ENCODE data around the gene EN1. TPM values are rescaled to one million over a fixed set of nuclear protein-coding genes. Genes with fewer than 3 reads are reported as not detected.

Gene EN1
- total and polyA plus RNA-seq, 2 donors (not counting 1 experiment from before 2014, with no cell fraction given): not detected

- Histone ChIP-seq H3K27ac (ENCODE audit: insufficient read depth, low read length) (no peak overlapping the region), H2AFZ (ENCODE audit: low read length) (no peak overlapping the region), H3K27me3 (ENCODE audit: control insufficient read depth, insufficient read depth, low read length) (peaks cover 83% of the 10 kb centered on the region), H3K36me3 (ENCODE audit: control insufficient read depth, insufficient read depth, low read length) (no peaks in the 10 kb centered on the region), H3K4me1 (ENCODE audit: control insufficient read depth, extremely low read depth, insufficient read depth, low read length) (no peaks in the 10 kb centered on the region), H3K79me2 (ENCODE audit: control insufficient read depth, insufficient read depth, low read length) (no peaks in the 10 kb centered on the region), H3K9me3 (ENCODE audit: control insufficient read depth, insufficient read depth, low read depth, low read length) (no peaks in the 10 kb centered on the region), H3K9ac (ENCODE audit: insufficient read depth, low read length) (no peak overlapping the region), H3K4me3 (replicated peaks in 1 of 4; ENCODE audit: control extremely low read depth in 1 of 4, insufficient read depth in 1 of 4, low read depth in 3 of 4, low read length in 4 of 4) (no peak overlapping the region), H4K20me1 (ENCODE audit: control insufficient read depth, extremely low read depth, insufficient read depth, low read length) (no peaks in the 10 kb centered on the region), H3K4me2 (ENCODE audit: extremely low read depth, insufficient read depth, low read length) (no peak overlapping the region)
- TF ChIP-seq CTCF (conservative IDR thresholded peaks at IDR 0.05 in 1 of 2, IDR thresholded peaks at IDR 0.05 in 1 of 2; ENCODE audit: low read depth in 1 of 2, low read length in 2 of 2): no peak
- TF ChIP-seq EZH2 (IDR thresholded peaks at IDR 0.05; ENCODE audit: low read length, missing control alignments): peak; percentile 42
- DNase-seq (ENCODE audit: low read depth in 2 of 2): no peak
Observed at GRCh38 chr2:118848381-118849225, 1.2 kb upstream of the EN1 start.

GRCh38 chr2:118847762-118848172, 319 bp upstream of the EN1 start:
- Histone ChIP-seq H2AFZ (ENCODE audit: low read length) (no peak overlapping the region), H3K4me2 (ENCODE audit: extremely low read depth, insufficient read depth, low read length) (no peak overlapping the region), H3K4me3 (replicated peaks in 1 of 4; ENCODE audit: control extremely low read depth in 1 of 4, insufficient read depth in 1 of 4, low read depth in 3 of 4, low read length in 4 of 4) (no peak overlapping the region), H3K27me3 (ENCODE audit: control insufficient read depth, insufficient read depth, low read length) (peaks cover 82% of the 10 kb centered on the region), H3K9ac (ENCODE audit: insufficient read depth, low read length) (no peak overlapping the region), H3K36me3 (ENCODE audit: control insufficient read depth, insufficient read depth, low read length) (no peaks in the 10 kb centered on the region), H3K27ac (ENCODE audit: insufficient read depth, low read length) (no peak overlapping the region), H3K9me3 (ENCODE audit: control insufficient read depth, insufficient read depth, low read depth, low read length) (no peaks in the 10 kb centered on the region), H4K20me1 (ENCODE audit: control insufficient read depth, extremely low read depth, insufficient read depth, low read length) (no peaks in the 10 kb centered on the region), H3K4me1 (ENCODE audit: control insufficient read depth, extremely low read depth, insufficient read depth, low read length) (no peaks in the 10 kb centered on the region), H3K79me2 (ENCODE audit: control insufficient read depth, insufficient read depth, low read length) (no peaks in the 10 kb centered on the region)
- TF ChIP-seq EZH2 (IDR thresholded peaks at IDR 0.05; ENCODE audit: low read length, missing control alignments): no peak
- TF ChIP-seq CTCF (conservative IDR thresholded peaks at IDR 0.05 in 1 of 2, IDR thresholded peaks at IDR 0.05 in 1 of 2; ENCODE audit: low read depth in 1 of 2, low read length in 2 of 2): no peak
- DNase-seq (ENCODE audit: low read depth in 2 of 2): peak; percentile 31 to 88

- TF ChIP-seq CTCF (conservative IDR thresholded peaks at IDR 0.05 in 1 of 2, IDR thresholded peaks at IDR 0.05 in 1 of 2; ENCODE audit: low read depth in 1 of 2, low read length in 2 of 2) (no peak), EZH2 (IDR thresholded peaks at IDR 0.05; ENCODE audit: low read length, missing control alignments) (no peak)
- Histone ChIP-seq H3K27me3 (ENCODE audit: control insufficient read depth, insufficient read depth, low read length) (peaks cover 81% of the 10 kb centered on the region), H3K27ac (ENCODE audit: insufficient read depth, low read length) (no peak overlapping the region), H2AFZ (ENCODE audit: low read length) (no peak overlapping the region), H4K20me1 (ENCODE audit: control insufficient read depth, extremely low read depth, insufficient read depth, low read length) (no peaks in the 10 kb centered on the region), H3K9me3 (ENCODE audit: control insufficient read depth, insufficient read depth, low read depth, low read length) (no peaks in the 10 kb centered on the region), H3K4me2 (ENCODE audit: extremely low read depth, insufficient read depth, low read length) (no peak overlapping the region), H3K9ac (ENCODE audit: insufficient read depth, low read length) (no peak overlapping the region), H3K4me1 (ENCODE audit: control insufficient read depth, extremely low read depth, insufficient read depth, low read length) (no peaks in the 10 kb centered on the region), H3K79me2 (ENCODE audit: control insufficient read depth, insufficient read depth, low read length) (no peaks in the 10 kb centered on the region), H3K36me3 (ENCODE audit: control insufficient read depth, insufficient read depth, low read length) (no peaks in the 10 kb centered on the region), H3K4me3 (replicated peaks in 1 of 4; ENCODE audit: control extremely low read depth in 1 of 4, insufficient read depth in 1 of 4, low read depth in 3 of 4, low read length in 4 of 4) (no peak overlapping the region)
- no peak for DNase-seq (ENCODE audit: low read depth in 2 of 2)
Observed at GRCh38 chr2:118846442-118846952, 951 bp downstream of the EN1 start.

All from fibroblast of lung (primary cell).